Stimulated activated CD8-positive, alpha-beta memory T cell treated with anti-CD3 and anti-CD28 coated beads, Interleukin-4, amount 100 ng/mL, for 24 hours (primary cell): ENCODE results near the gene MLLT10.

Experiments used
- DNase-seq: peaks from one replicate; pipeline ENCODE4 v3.0.0-alpha.2; 2020; ENCODE audit warnings: low read depth

MLLT10 gene

DNA sequence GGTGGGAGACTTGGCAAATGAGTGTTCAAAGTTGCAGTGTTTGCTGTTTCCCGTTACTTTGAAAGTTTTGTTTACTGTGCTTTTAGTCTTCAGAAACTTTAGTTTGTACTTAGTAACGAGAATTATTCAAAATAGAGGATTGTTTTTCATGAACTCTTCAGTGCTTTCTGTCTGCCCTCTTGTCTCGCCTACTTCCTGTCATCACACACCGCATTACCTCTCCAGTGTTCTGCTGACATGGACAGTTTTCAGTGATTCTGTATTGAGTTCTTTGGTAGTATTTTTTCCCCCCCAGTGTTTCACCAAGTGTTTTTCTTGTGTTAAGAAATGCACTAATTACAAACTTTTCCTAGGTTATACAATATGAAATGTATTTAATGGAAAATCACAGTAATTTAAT lies 207.0 kb downstream of the MLLT10 start:
- DNase-seq: no peak

DNA sequence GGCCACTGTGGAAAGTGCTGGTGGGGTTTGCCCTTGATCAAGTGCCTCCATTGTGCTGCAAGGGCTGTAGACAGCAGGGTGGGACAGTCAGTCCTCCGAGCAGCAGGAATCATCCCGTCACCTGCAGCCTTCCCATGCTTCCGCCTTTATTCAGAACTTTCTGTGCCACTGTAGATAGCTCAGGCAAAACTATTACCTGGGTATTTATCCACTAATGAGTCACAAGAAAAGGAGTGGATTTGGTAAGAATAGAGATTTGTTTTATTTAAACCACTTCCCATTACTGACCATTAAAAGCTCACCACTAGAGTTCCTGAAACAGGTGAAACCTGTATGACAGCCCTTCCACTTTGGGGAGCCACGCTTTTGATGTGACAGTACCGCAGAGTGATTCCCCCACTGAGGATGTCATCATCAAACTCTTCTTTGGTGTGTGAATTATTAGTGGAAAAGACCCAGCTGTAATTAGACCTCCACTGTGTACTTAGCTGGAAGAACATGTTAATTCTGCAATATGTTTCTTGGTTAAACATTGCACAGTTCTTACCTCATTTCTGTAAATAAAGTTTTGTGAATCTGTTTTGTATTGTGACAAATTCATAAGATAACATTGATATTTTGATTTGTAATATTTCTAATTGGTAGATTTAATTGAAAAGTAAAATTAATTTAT lies 208.8 kb downstream of the MLLT10 start:
- no peak for DNase-seq

DNA sequence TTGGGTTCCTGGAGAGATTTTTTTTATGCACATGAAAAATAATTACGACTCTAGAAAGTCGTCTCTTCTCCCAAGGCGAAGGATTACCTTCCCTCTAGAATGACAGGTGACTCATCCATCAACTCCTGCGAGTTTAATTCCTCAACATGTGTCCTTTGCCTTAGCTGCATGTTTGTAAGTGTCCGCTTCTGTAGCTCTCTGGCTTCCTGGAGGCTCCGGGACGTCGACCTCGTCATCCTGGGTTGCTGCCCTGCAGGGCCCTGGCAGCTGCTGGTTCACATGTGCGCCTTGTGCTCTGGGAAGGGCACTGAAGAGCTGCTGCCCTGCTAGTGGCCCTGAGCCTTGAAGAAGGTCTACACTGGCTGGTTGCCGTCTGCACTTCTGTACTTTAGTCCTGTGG lies 210.2 kb downstream of the MLLT10 start:
- DNase-seq: no peak

DNA sequence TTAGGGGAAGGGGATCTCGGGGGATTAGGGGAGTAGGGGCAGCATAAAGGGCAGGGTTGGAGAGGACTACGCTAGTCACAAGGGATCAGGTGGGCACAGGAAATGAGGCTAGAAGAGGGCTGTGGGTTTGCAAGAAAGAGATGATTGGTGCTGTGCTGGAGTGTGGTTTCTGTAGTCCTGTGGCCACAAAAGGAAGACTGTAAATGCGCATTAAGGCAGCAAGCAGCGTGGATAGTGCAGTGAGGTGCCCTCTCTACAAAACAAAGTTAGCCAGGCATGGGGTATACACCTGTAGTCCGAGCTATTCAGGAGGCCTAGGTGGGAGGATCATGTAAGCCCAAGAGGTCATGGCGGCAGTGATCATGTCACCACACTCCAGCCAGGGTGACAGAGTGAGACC lies 212.1 kb downstream of the MLLT10 start:
- DNase-seq: no peak

DNA sequence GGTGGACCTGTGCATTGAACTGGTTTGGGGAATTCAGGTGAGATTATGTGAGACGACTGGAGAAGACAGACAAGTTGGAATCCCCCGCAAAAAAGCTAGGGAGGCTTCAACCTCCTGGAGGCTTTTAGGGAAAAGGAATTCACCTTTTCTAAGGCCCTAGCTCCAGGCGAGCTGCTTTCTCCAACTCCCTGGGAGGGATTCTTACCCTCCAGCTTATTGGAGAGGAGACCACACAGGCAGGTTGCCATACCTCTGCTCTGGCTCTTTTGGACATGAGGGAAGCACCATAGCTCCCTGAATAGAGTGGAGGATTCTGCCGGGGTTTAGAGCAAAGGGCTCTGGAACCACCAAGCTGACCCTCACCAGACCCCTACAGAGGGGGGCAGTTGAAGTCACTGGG lies 213.8 kb downstream of the MLLT10 start:
- DNase-seq: no peak

DNA sequence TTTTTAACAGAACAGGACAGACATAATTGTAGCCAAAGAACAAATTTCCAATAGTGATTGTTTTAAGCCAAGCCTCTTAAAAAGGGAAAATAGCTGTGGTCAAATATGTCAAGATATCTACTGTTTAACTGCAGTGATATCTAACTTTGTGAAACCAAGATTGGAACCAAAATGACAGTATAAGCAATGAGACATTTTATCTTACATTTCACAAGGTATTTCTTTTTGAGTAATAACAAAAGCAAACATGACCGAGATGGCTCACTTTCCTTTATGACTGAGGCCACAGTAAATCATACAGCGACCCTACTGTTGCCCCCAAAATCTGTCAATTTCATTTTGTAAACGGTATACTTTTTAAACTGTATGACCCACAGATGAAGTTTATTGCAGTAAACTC lies 215.8 kb downstream of the MLLT10 start:
- DNase-seq: no peak

DNA sequence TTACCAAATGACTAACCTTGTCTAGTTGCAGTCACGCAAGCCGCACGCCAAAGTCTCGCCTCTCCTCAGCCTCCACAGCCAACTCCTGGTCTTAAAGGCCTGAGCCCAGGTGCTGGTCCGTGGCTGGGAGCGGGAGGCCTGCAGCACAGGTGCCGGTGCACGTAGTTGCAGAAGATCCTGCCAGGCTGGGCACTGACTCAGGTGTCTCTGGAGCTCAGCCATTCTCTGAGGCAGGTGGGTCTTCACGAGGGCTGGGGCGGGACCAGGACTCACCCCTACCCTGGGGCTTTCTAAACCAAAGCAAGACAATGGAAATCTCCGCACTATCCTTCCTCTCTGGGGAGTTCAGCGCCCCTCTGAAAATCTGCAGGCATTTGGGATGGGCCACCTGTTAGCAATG lies 216.4 kb downstream of the MLLT10 start:
- no peak for DNase-seq

DNA sequence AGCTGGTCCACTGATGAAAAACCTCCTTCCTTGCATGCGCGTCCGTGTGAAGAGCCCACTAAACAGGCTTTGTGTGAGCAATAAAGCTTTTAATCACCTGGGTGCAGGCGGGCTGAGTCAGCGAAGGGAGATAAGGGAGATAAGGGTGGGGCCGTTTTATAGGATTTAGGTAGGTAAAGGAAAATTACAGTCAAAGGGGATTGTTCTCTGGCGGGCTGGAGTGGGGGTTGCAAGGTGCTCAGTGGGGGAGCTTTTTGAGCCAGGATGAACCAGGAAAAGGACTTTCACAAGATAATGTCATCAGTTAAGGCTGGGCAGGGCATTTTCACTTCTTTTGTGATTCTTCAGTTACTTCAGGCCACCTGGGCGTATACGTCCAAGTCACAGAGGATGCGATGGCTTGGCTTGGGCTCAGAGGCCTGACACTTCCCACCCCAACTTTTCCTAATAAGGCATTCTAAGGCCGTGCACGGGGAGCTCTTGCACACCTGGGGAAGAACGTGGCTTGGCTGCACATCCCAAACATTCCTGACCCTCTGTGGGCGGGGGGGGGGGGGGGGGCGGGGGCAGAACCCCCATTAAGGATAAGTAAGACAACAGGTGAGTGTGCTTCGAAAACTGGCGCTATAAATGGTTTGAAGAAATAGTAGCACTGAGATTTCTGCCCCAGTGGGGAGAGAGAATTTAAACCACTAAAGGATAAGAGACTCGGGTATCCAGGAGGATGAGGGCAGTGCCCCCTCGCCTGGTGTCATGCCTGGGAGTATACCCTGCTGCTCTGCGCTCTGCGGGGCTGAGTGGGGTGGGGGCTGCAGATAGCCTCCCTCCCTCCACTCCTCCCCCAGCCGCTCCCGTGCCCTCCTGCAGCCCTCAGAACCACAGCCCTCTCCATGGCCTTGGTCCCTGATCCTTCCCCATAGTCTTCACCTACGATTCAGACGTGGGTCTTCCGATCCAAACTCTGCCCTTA lies 217.6 kb downstream of the MLLT10 start:
- DNase-seq: no peak

DNA sequence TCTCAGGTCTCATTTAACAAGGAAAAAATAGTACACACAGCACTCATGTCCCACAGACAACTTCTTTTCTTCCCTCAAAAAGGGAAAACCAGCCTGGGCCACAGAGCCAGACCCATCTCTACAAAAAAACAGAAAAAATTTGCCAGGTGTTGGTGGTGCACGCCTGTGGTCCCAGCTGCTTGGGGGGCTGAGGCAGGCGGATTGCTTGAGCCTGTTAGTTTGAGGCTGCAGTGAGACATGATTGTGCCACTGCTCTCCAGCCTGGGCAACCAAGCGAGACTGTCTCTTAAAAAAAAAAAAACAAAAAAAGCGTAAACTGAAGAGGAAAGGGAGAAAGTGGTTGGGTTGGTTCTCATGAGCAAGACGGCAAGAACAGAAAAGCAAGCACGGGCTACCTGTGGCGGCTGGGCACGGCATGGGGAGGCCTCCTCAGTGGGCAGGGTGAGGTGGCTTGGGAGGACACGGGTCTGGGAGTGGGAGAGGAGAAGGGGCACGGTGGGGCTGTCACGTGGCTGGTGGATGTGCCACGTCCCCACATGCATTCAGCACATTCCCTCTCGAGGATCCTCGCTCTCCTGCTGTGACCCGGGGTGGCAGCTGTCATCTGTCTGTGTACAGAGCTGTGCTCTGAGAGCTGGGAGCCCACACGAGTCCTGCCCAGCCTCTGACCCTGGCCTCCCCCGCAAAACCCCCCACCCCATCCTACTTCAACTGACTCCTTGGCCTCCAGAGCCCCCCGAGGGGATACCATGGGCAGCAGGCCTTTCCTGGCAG lies 219.7 kb downstream of the MLLT10 start:
- DNase-seq: no peak

DNA sequence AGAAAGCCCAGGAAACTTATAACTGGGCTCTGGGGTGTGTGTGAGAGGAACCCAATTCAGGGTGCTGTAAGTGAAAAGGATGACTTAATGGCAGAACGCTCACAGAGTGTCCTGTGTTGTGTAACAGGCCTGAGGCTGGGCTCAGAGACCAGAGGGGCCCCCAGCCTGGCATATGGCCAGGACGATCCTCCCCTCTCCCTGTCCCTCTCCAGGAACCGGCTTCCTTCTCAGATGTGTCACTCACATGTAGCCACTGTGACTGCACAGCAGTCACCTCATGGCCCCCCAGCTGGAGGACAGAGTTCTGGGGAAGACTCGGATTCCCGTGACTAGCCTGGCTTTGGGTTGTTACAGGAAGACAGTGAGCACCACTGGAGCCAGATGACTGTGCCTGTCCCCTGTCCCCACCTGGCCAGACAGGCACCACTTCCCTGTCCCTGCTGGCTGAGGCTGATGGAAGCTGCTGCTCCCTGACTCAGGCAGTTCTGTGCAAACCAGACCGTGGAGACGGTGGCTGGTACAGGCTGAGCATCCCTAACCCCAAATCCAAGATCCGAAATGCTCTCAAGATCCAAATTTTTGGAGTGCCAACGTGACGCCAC lies 220.5 kb downstream of the MLLT10 start:
- no peak for DNase-seq

DNA sequence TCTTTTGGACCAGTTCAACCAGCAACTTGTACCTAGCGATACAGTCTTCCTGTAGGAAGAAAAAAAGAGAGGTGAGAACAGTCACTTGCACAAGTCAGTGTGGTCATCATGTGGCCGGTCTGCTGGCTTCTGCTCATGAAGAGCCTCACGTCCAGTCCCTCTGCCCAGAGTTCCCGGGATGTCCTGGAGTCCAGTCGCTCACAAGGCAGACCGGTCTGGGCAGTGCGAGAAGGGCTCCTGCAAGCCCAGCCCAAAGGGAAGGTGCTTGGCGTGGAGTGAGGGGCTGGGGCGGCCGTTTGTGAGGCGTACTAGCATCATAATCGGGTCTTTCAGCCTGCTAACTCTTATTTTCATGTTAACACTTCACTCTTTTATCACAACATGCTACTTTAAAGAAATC lies 222.7 kb downstream of the MLLT10 start:
- no peak for DNase-seq

DNA sequence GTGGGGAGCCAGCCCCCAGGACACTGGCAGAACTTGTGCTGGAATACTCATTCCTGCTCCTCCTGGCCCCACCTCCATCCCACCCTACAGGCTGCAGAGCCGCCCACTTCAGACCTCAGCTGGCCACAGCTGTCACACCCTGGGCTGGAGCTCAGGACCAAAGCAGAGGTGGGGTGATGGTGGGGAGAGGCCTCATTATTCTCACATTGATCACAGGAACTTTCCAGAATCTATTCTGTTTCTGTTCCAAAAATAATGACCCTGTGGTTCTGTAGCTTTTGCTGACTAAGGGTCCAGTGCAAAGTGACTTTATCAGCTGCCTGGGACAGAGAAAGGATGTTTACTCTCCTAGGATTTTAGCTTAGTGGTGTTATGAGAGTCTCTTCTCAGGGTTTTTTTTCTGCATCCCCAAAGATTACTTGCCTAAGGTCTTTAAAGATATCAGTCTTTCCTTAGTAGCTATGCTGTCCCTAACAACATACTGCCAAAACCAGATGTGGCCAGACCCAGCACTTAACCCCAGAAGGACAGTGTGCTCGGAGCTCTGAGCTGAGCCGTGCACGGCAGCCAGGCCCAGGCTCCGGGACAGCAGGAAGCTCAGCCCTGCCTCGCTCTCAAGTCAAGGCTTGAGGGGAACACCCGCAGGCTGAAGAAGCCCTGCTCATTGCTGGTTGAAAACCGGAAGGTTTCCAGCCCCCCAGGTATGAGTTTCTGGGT lies 223.3 kb downstream of the MLLT10 start:
- DNase-seq: no peak

DNA sequence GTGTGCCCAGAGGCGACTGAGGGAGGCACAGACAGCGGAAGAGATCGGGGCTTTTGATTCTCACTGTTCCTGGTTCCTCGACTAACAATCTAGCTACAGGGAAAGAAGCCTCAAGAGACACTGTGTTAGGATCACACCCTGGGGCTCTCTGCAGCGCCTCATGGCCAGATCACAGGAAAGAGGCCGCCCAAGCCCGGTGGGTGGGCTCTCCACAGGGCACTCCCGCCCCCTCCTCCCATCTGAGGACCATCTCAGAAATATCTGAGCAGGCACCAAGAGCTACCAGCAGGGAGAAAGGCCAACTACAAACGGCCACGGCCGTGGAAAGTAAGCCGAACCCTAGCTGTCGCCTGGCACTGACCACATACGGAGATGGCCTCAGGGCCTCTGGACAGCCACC lies 224.2 kb downstream of the MLLT10 start:
- DNase-seq: no peak

DNA sequence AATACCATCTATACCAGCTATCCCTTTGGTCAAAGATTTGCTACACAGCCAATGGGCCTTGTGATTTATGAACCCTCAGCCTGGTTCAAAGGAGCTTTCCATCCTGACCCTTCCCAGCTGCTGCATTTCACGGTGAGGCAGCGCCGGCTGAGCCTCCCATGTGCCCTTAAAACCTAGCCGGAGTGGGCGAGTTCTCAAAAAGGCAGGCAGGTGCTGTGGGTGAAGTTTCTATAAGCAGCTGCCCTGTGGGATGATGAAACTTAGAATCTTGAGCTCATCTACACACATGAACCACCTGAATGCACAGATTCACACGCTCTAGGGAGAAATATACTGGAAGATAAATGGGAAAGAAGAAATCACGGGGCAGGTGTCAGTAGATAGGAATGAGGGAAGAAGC lies 224.7 kb downstream of the MLLT10 start:
- no peak for DNase-seq

DNA sequence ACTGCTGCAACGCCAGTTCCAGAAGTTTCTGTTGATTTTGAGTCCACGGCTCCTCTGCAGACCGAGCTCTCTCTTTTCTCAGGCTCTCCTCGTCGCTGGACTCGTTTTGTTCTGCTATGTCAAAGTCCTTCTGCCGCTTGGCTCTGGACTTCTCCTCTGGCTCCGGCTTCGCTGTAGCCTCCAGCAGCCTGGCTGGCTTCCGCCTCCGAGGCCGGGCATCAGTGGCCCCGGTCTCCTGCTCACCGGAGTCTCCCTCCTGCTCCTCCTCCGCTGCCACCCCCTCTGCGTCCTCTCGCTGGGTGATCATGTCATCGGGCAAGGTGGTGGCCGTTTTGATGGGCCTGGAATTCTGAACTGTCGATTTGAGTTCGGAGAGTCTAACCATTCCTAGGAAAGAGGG lies 225.2 kb downstream of the MLLT10 start:
- DNase-seq: no peak

DNA sequence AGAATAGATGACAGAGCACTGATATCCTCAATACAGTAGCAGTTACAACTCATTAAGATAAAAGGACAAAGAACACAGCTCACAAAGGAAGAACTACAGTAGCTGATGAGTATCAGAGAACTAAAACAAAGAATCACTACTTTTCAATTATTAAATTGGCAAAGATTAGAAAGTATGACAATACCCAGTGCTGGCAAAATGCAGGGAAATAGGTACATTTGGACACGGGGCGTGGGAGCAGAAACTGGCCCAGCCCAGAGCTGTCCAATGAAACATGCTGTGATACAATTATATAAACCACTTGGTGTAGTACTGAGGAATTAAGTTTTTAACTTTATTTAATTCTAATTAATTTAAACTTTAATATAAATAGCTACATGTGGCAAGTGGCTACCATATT lies 226.3 kb downstream of the MLLT10 start:
- no peak for DNase-seq

DNA sequence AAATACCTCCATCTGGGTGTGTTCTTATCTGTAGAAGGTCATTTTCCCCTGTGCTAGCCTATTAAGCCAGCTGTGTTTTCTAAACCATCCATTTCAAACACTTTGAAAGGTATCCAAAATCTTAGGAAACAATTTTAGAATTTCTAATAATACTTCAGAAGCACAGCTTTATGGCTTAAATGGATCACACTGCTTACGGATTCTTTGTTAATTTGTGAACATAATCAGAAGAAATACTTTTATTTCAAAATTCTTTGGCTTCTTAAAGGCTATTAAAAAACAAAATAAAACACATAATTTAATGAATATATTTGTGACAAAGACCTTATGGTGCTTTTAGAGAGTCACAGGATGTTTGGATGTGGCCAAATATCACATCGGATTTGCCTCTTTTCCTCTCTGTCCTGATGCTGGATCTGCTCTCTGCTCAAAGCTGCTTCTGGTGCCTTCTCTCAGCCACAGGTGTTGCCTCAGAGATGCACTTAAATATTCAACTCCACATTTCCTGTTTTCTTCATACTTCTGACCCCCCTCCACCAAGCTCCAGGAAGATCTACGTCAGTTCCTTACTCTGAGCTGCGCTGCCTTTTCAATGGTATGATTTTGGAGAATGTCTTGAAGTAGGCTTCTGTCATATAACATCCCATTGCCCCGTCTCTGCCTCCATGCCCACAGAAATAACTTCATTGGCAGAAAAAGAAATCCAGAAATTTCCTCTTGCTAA lies 230.6 kb downstream of the MLLT10 start:
- no peak for DNase-seq

DNA sequence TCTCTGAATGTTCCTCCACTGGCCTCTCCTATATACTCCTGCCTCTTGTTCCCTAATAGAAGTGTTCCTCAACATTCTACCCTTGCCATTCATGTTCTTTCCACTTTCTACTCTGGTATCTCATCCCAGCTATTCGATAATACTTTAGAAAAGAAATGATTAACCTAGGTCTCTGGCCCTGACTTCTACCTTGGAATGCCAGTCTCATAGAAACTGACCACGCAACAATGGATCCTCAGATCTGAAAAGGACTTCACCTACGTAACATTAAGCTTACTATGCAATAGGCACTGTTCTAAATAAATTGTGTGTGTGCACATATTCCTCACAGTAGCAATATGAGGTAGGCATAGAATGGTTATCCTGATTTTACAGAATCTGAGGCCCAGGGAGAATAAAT lies 235.0 kb downstream of the MLLT10 start:
- DNase-seq: no peak

DNA sequence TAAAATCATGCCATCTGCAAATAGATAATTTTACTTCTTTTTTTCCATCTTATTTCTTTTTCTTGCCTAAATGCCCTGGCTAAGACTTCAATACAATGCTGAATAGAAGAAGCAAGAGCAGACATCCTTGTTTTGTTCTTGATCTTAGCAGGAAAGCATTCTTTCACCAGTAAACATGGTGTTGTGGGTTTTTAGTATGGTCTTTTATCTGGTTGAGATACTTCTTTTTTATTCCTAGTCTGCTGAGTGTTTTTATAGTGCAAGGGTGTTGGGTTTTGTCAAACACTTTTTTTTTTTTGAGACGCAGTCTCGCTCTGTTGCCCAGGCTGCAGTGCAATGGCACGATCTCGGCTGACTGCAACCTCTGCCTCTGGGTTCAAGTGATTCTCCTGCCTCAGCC lies 237.2 kb downstream of the MLLT10 start:
- DNase-seq: no peak

DNA sequence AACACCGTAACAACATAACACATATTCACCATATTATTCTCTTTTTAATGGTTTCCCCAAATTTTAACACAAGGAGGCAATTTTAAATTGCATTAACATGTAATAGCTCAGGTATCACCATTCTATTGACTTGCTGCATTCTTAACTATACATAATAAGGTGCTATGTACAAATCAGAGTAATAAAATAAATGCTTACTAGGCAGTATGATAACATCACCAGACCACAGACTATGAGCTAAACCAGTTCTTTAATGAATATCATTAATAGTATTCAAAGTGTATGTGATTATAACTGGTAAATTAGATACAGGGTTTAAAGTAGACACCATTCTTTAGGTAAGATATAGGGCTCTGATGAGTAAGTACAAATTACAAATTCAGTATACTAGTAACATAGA lies 242.9 kb downstream of the MLLT10 start:
- no peak for DNase-seq

DNA sequence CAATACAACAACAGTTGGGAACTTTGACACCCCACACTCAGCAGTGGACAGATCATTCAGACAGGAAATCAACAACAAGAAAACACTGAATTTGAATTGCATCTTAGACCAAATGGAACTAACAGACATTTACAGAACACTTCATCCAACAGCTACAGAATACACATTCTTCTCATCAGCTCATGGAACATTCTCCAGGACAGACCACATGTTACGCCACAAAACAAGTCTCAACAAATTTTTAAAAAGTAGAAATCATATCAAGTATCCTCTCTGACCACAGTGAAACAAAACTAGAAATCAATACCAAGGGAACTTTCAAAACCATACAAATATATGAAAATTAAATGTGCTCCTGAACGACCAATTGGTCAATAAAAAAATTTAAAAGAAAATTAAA lies 257.2 kb downstream of the MLLT10 start:
- DNase-seq: no peak
